ENCODE results near the gene KIF14. TPM values are rescaled to one million over a fixed set of nuclear protein-coding genes. Genes with fewer than 3 reads are reported as not detected.

Gene KIF14
- total and polyA plus RNA-seq, 9 donors: 2.5 to 5.5 (median 3.8) TPM

DNA sequence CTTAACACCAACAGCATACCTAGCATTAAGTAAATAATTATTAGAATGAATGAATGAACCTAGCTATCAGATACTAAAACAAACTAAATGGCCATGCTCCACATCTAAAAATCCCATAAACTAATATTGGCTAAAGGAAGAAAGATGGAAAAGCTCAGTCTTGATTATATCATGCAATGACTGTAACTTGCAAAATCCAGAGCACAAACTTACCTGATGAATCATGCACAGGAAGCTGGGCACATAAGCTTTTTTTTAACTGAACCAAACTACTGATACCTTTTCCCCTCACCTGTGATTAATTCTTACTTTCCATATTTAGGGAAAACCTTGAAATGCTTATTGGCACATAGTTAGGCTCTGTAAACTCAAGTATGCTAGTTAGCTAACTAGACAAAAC lies 70.2 kb downstream of the KIF14 start:
- DNase-seq: no peak
- H3K4me3 ChIP-seq (ENCODE audit: low read length): no peak overlapping the region
- H3K9me3 ChIP-seq (replicated peaks; ENCODE audit: control insufficient read depth, low read depth, low read length): no peaks in the 10 kb centered on the region
- no peaks in the 10 kb centered on the region for H3K27me3 ChIP-seq (ENCODE audit: control insufficient read depth, insufficient read depth, low read length)
- H3K36me3 ChIP-seq (ENCODE audit: control insufficient read depth, insufficient read depth, low read length): no peaks in the 10 kb centered on the region
- no peak overlapping the region for H3K27ac ChIP-seq (ENCODE audit: low read length)
- H3K4me1 ChIP-seq (ENCODE audit: control insufficient read depth, insufficient read depth, low read length): no peaks in the 10 kb centered on the region

DNA sequence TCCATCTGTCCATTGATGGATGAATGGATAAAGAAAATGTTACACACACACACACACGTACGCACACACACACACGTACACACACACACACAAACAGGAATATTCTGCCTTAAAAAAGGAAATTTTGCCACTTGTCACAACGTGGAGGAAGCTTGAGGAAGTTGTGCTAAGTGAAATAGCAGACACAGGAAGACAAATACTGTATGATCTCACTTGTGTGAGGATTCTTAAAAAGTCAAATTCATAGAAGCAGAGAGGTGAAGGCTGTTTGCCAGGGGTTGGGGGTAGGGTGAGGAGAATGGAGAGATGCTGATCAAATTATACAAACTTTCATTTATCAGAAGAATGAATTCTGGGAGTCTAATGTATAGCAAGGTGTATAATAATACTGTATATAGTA lies 73.2 kb downstream of the KIF14 start:
- Histone ChIP-seq H3K27me3 (ENCODE audit: control insufficient read depth, insufficient read depth, low read length) (no peaks in the 10 kb centered on the region), H3K36me3 (ENCODE audit: control insufficient read depth, insufficient read depth, low read length) (no peaks in the 10 kb centered on the region), H3K4me1 (ENCODE audit: control insufficient read depth, insufficient read depth, low read length) (no peaks in the 10 kb centered on the region), H3K4me3 (ENCODE audit: low read length) (no peak overlapping the region), H3K9me3 (replicated peaks; ENCODE audit: control insufficient read depth, low read depth, low read length) (no peaks in the 10 kb centered on the region), H3K27ac (ENCODE audit: low read length) (no peak overlapping the region)
- no CpG with 5 or more reads among the region's 4 CpGs for WGBS (ENCODE audit: insufficient coverage)
- DNase-seq: peak; percentile 48

DNA sequence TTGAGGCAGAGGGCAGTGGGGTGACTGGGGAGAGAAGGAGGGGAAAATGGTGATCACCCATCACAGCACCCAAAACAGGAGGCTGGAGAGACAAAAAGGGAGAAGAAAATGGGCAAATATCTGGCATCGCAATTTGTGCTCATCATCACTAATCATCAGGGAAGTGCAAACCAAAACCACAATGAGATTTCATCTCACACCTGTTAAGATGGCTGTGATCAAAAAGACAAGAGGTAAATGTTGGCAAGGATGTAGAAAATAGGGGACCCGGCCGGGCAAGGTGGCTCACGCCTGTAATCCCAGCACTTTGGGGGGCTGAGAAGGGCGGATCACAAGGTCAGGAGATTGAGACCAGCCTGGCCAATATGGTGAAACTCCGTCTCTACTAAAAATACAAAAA lies 74.0 kb downstream of the KIF14 start:
- Histone ChIP-seq H3K27me3 (ENCODE audit: control insufficient read depth, insufficient read depth, low read length) (no peaks in the 10 kb centered on the region), H3K4me1 (ENCODE audit: control insufficient read depth, insufficient read depth, low read length) (no peaks in the 10 kb centered on the region), H3K9me3 (replicated peaks; ENCODE audit: control insufficient read depth, low read depth, low read length) (no peaks in the 10 kb centered on the region), H3K27ac (ENCODE audit: low read length) (no peak overlapping the region), H3K4me3 (ENCODE audit: low read length) (no peak overlapping the region), H3K36me3 (ENCODE audit: control insufficient read depth, insufficient read depth, low read length) (no peaks in the 10 kb centered on the region)
- 93% methylated on average over 5 of the region's 6 CpGs for WGBS (ENCODE audit: insufficient coverage)
- no peak for DNase-seq

DNA sequence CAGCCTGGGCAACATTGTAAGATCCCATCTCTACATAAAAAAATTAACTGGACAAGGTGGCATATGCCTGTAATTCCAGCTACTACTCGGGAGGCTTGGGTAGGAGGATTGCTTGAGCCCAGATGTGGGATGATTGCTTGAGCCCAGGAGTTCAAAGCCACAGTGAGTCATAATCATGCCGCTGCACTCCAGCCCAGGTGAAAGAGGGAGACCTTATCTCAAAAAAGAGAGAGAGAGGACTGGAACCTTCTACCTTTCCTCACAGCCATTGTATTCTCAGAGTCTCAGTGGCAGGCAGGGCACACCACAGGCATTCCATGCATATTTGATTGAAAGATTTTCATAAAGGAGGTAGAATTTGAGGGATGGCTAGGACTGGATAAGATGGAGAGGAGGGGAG lies 78.4 kb downstream of the KIF14 start:
- H3K36me3 ChIP-seq (ENCODE audit: control insufficient read depth, insufficient read depth, low read length): no peaks in the 10 kb centered on the region
- H3K27ac ChIP-seq (ENCODE audit: low read length): no peak overlapping the region
- no CpG with 5 or more reads among the region's 2 CpGs for WGBS (ENCODE audit: insufficient coverage)
- H3K4me1 ChIP-seq (ENCODE audit: control insufficient read depth, insufficient read depth, low read length): no peaks in the 10 kb centered on the region
- no peaks in the 10 kb centered on the region for H3K27me3 ChIP-seq (ENCODE audit: control insufficient read depth, insufficient read depth, low read length)
- no peak overlapping the region for H3K4me3 ChIP-seq (ENCODE audit: low read length)
- DNase-seq: no peak
- H3K9me3 ChIP-seq (replicated peaks; ENCODE audit: control insufficient read depth, low read depth, low read length): no peaks in the 10 kb centered on the region

DNA sequence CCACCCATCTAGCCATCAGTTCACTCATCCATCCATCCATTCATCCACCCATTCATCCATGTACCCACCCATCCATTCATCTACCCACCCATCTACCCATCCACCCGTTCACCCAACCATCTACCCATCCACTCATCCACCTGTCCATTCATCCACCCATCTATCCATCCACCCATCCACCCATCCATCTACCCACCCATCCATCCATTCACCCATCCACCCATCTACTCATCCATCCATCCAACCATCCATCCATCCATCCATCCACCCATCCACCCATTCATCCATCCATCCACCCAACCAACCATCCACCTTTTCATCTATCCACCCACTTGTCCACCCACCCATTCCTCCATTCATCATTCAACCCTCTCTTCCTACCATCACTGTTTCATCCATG lies 80.3 kb downstream of the KIF14 start:
- H3K36me3 ChIP-seq (ENCODE audit: control insufficient read depth, insufficient read depth, low read length): no peaks in the 10 kb centered on the region
- H3K9me3 ChIP-seq (replicated peaks; ENCODE audit: control insufficient read depth, low read depth, low read length): no peaks in the 10 kb centered on the region
- no peak overlapping the region for H3K4me3 ChIP-seq (ENCODE audit: low read length)
- 82% methylated on average over 1 of the region's 1 CpG for WGBS (ENCODE audit: insufficient coverage)
- no peaks in the 10 kb centered on the region for H3K27me3 ChIP-seq (ENCODE audit: control insufficient read depth, insufficient read depth, low read length)
- DNase-seq: no peak
- H3K27ac ChIP-seq (ENCODE audit: low read length): no peak overlapping the region
- no peaks in the 10 kb centered on the region for H3K4me1 ChIP-seq (ENCODE audit: control insufficient read depth, insufficient read depth, low read length)

DNA sequence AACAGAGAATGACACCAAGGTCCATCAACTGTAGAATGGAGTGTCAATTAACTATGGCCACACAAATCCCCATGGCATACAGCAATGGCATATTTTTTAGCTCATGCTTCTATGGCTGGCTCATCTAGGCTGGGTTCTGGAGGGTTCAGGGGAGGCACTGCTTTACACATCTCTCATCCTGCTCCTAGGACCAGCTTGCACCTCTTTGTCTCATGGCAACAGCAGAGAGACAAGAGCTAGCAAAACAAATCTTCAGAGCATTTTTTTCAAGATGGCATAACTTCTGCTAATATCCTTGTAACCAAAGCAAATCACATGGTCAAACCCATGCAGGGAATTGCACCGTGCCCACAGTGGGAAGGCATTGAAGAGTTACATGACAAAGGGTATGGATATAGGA lies 82.4 kb downstream of the KIF14 start:
- no peaks in the 10 kb centered on the region for H3K9me3 ChIP-seq (replicated peaks; ENCODE audit: control insufficient read depth, low read depth, low read length)
- 100% methylated on average over 1 of the region's 1 CpG for WGBS (ENCODE audit: insufficient coverage)
- H3K27me3 ChIP-seq (ENCODE audit: control insufficient read depth, insufficient read depth, low read length): no peaks in the 10 kb centered on the region
- H3K4me3 ChIP-seq (ENCODE audit: low read length): no peak overlapping the region
- H3K4me1 ChIP-seq (ENCODE audit: control insufficient read depth, insufficient read depth, low read length): no peaks in the 10 kb centered on the region
- DNase-seq: no peak
- no peaks in the 10 kb centered on the region for H3K36me3 ChIP-seq (ENCODE audit: control insufficient read depth, insufficient read depth, low read length)
- H3K27ac ChIP-seq (ENCODE audit: low read length): no peak overlapping the region

DNA sequence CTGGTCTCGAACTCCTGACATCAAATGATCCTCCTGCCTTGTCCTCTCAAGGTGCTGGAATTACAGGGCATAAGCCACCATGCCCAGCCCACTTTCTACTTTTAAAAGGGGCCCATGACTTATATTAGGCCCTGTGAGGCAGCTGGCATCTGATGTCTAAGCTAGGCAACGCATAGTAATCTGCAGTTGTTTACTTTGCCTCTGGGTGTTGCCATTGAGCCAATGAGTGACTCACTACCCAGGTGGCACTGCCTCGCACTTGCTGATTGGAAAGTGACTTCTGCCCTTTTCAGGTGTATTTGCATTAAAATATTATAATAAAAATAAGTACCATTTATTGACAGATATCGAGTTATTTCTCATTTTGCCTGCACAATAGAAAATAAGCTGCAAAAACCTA lies 84.9 kb downstream of the KIF14 start:
- no peaks in the 10 kb centered on the region for H3K4me1 ChIP-seq (ENCODE audit: control insufficient read depth, insufficient read depth, low read length)
- 77% methylated on average over 2 of the region's 4 CpGs for WGBS (ENCODE audit: insufficient coverage)

DNA sequence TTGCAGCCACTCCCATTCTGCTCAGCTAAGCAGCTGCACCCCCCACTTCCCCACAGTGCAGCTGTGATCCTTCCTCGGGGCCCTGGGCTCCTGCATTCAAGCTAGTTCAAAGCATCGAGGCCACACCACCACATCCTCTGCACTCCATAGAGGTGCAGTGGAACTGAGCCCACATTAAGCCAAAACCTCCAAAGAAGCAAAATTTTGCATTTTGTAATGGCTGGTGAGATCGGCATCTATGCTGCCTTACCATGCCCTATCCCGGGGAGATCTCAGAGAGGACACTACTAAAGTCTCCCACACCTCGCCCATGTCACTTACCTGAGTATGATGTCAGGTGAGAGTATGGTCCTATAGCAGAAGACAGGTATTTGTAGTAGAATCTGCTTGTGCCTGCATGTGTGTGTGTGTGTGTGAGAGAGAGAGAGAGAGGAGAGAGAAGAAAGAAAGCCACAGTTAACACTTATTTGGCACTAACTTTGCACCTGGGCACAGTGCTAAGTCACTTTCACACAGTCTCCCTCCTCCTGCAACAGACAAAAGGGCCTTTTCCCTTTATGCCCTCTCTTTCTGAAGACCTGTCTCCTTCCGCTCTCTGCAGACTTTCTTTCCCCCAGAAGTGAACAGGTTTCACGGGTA lies 89.8 kb downstream of the KIF14 start:
- H3K4me1 ChIP-seq (ENCODE audit: control insufficient read depth, insufficient read depth, low read length): no peaks in the 10 kb centered on the region

More for the DNA sequence above, 84.9 kb downstream of the KIF14 start:
- Histone ChIP-seq H3K36me3 (ENCODE audit: control insufficient read depth, insufficient read depth, low read length) (no peaks in the 10 kb centered on the region), H3K9me3 (replicated peaks; ENCODE audit: control insufficient read depth, low read depth, low read length) (no peaks in the 10 kb centered on the region), H3K27me3 (ENCODE audit: control insufficient read depth, insufficient read depth, low read length) (no peaks in the 10 kb centered on the region), H3K27ac (ENCODE audit: low read length) (no peak overlapping the region), H3K4me3 (ENCODE audit: low read length) (no peak overlapping the region)
- no peak for DNase-seq

DNA sequence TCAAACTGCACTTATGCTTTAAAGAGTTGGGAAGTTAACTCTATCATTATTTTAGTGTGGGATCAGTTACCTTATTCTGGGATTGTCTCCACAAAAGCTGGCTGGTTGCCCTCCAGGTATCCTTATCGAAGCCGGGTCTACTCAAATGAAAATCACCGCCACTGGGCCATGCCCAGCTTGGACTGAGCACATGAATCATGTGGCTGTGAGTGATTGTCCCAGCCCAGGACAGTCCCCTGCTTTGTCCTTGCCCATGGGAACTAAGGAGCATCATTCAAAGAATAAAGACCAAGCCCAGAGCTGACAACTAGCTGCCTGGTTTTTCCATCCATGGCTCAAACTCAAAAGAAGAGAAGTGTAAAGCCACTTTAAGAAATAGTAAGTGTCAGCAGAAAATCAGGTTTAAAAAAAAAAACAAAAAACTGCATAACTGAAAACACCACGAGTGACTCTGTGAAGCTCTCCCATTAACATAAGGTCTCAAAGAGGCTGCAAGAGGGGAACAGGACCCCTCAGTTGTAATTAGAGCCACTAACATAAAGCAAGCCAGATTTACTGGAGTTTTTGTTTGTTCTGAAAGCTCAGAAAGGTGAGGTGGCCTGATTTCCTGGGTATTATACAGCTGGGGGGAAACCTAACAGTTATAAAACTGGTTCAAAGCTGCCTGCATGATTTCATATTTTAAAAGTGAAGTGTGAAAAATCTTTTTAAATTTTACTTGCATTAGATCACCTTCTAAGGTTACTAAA lies 91.5 kb downstream of the KIF14 start:
- WGBS (ENCODE audit: insufficient coverage): 61% methylated on average over 3 of the region's 4 CpGs
- H3K27ac ChIP-seq (ENCODE audit: low read length): no peak overlapping the region
- DNase-seq: peak; percentile 34
- H3K9me3 ChIP-seq (replicated peaks; ENCODE audit: control insufficient read depth, low read depth, low read length): no peaks in the 10 kb centered on the region
- H3K27me3 ChIP-seq (ENCODE audit: control insufficient read depth, insufficient read depth, low read length): no peaks in the 10 kb centered on the region
- H3K4me3 ChIP-seq (ENCODE audit: low read length): no peak overlapping the region
- H3K36me3 ChIP-seq (ENCODE audit: control insufficient read depth, insufficient read depth, low read length): no peaks in the 10 kb centered on the region
- H3K4me1 ChIP-seq (ENCODE audit: control insufficient read depth, insufficient read depth, low read length): peaks cover 4% of the 10 kb centered on the region

More for the DNA sequence above, 89.8 kb downstream of the KIF14 start:
- Histone ChIP-seq H3K36me3 (ENCODE audit: control insufficient read depth, insufficient read depth, low read length) (no peaks in the 10 kb centered on the region), H3K9me3 (replicated peaks; ENCODE audit: control insufficient read depth, low read depth, low read length) (no peaks in the 10 kb centered on the region), H3K27ac (ENCODE audit: low read length) (no peak overlapping the region), H3K27me3 (ENCODE audit: control insufficient read depth, insufficient read depth, low read length) (no peaks in the 10 kb centered on the region), H3K4me3 (ENCODE audit: low read length) (no peak overlapping the region)
- 0% methylated on average over 1 of the region's 7 CpGs for WGBS (ENCODE audit: insufficient coverage)
- no peak for DNase-seq

DNA sequence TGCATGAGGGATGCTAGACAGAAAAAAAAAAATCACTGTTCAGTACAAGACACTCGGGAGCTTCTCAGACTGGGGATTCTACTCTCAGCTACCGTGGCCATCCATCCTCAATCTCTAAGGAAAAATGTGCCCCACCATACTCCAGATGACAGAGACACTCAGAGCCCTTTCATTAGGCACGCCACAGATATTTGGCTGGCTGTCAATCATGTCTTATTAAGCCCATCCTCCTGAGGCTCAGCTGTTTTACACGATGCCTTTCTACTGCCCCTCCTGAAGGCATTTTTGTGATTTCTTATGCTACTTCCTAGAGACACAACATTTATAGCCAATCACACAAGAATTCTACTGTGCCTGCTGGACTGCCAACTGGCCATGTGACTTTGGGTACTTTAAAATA lies 92.9 kb downstream of the KIF14 start:
- 57% methylated on average over 4 of the region's 4 CpGs for WGBS (ENCODE audit: insufficient coverage)
- Histone ChIP-seq H3K4me1 (ENCODE audit: control insufficient read depth, insufficient read depth, low read length) (peaks cover 4% of the 10 kb centered on the region), H3K27ac (ENCODE audit: low read length) (no peak overlapping the region)

More for the DNA sequence above, 92.9 kb downstream of the KIF14 start:
- no peak overlapping the region for H3K4me3 ChIP-seq (ENCODE audit: low read length)
- H3K36me3 ChIP-seq (ENCODE audit: control insufficient read depth, insufficient read depth, low read length): no peaks in the 10 kb centered on the region
- no peak for DNase-seq
- H3K9me3 ChIP-seq (replicated peaks; ENCODE audit: control insufficient read depth, low read depth, low read length): no peaks in the 10 kb centered on the region
- no peaks in the 10 kb centered on the region for H3K27me3 ChIP-seq (ENCODE audit: control insufficient read depth, insufficient read depth, low read length)
